Measurements from ENCODE around the gene DELE1.

Gene DELE1

GRCh38 chr5:141958546-141959172, 35.0 kb downstream of the DELE1 start:
- no peak for DNase-seq (ENCODE audit: low read depth)

- DNase-seq (ENCODE audit: low read depth), result no peak
Observed at GRCh38 chr5:141960018-141960417, 36.3 kb downstream of the DELE1 start.

- DNase-seq (ENCODE audit: low read depth), result peak; percentile 60
Observed at GRCh38 chr5:141960449-141961323, 37.0 kb downstream of the DELE1 start.

GRCh38 chr5:141961466-141961865, 37.8 kb downstream of the DELE1 start:
- no peak for DNase-seq (ENCODE audit: low read depth)

- DNase-seq (ENCODE audit: low read depth), result no peak
Observed at GRCh38 chr5:141963701-141964100, 40.0 kb downstream of the DELE1 start.

- no peak for DNase-seq (ENCODE audit: low read depth)
Observed at GRCh38 chr5:141965071-141965470, 41.4 kb downstream of the DELE1 start.

- no peak for DNase-seq (ENCODE audit: low read depth)
Observed at GRCh38 chr5:141966275-141966962, 42.7 kb downstream of the DELE1 start.

GRCh38 chr5:141966963-141967333, 43.3 kb downstream of the DELE1 start:
- no peak for DNase-seq (ENCODE audit: low read depth)

- DNase-seq (ENCODE audit: low read depth), result peak; percentile 73
Observed at GRCh38 chr5:141968914-141969608, 45.4 kb downstream of the DELE1 start, which contains the start of gene RNF14. Gene RNF14, plus strand, starts transcription at chr5:141969105. Its CDS starts 4,484 bp downstream, at chr5:141973589.

- no peak for DNase-seq (ENCODE audit: low read depth)
Observed at GRCh38 chr5:141969783-141970771, 46.4 kb downstream of the DELE1 start.

GRCh38 chr5:141973871-141974595, 50.4 kb downstream of the DELE1 start:
- no peak for DNase-seq (ENCODE audit: low read depth)

GRCh38 chr5:141976176-141976575, 52.5 kb downstream of the DELE1 start:
- no peak for DNase-seq (ENCODE audit: low read depth)

- DNase-seq (ENCODE audit: low read depth), result no peak
Observed at GRCh38 chr5:141978389-141978788, 54.7 kb downstream of the DELE1 start.

GRCh38 chr5:141982626-141983025, 59.0 kb downstream of the DELE1 start:
- DNase-seq (ENCODE audit: low read depth), result no peak

GRCh38 chr5:141986072-141986471, 62.4 kb downstream of the DELE1 start:
- no peak for DNase-seq (ENCODE audit: low read depth)

GRCh38 chr5:141989720-141990119, 66.0 kb downstream of the DELE1 start:
- DNase-seq (ENCODE audit: low read depth), result no peak
